GM12878 (cell line): ENCODE data around the gene MAST4.

Experiments used
- CUX1 ChIP-seq: IDR thresholded peaks from 2 replicates; pipeline ENCODE4 v1.6.1; 2012; ENCODE audit warnings: improper control_type of control experiment, low read depth, low read length; ENCODE audit not compliant: insufficient replicate concordance
- LARP7 ChIP-seq: fragments of 450-650 bp; IDR thresholded peaks from 2 replicates; pipeline ENCODE4 v1.6.1; 2017; ENCODE audit warnings: mild to moderate bottlenecking
- MEF2B ChIP-seq: fragments of 450-650 bp; IDR thresholded peaks from 2 replicates; pipeline ENCODE4 v1.6.1; 2018; ENCODE audit warnings: mild to moderate bottlenecking, moderate library complexity; ENCODE audit not compliant: partially characterized antibody, poor library complexity, severe bottlenecking
- RCOR1 ChIP-seq: conservative IDR thresholded peaks from 2 replicates; pipeline ENCODE4 v1.6.1; 2012; ENCODE audit warnings: low read depth, low read length, improper control_type of control experiment

- TF ChIP-seq CUX1, result no peak
- no peak for TF ChIP-seq MEF2B
- no peak for TF ChIP-seq RCOR1
- TF ChIP-seq LARP7, result no peak
Measured at GRCh38 chr5:66671305-66671704, 75.1 kb downstream of the MAST4 start.
